NCI-H748 (cell line): ENCODE measurements around the gene TAPBP.
"Not testable (repeated sequence)": the region's sequence is repeated elsewhere in the genome, so short reads cannot be mapped to it uniquely, and the experiment has no call there.

Source experiments
- DNase-seq: peaks from one replicate; lab custom pipeline; 2025; ENCODE audit not compliant: unreplicated experiment; lab: John Stamatoyannopoulos, UW

The TAPBP gene

DNA sequence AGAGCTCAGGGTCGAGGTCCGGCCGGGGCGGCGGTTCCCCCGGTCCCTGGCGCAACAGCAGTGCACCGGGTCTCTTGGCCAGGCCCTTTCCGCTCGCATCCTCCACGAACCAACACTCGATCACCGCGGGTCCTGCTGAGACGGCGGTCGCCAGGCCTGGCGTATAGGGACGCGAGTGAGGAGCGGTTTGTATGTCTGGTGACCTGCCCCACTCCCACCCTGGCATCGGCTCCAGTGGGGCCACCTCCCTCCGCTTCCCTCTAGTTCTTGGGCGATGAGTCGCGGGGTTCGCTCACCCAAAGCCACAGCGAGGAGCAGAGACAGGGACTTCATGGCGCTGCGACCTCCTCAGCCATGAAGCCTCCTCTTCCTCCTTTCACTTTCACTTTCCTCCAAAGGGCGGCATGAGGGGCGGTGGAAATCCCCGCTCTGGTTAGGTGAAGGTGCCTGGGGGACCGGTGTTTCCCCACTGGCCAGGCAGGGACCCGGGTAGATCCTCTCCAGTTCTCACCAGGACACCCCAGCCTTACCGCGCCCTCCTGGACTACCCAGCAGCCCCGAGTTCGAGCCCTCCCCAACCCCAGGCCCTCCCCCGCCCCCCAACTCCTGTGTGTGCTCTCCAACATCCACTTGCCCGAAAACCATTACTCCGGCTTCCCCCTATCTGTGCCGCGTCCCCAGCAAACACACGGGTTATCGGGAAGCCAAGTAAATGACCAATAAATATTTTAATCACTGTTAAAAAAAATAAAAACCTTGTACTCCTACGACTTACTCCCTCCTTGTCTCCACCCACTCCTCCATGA, at the start of gene TAPBP:
Gene TAPBP, minus strand, starts transcription at position 370 of the 806 bp plus-strand sequence. Its CDS starts 37 bp downstream, at position 333.
- DNase-seq, result peak; percentile 78

DNA sequence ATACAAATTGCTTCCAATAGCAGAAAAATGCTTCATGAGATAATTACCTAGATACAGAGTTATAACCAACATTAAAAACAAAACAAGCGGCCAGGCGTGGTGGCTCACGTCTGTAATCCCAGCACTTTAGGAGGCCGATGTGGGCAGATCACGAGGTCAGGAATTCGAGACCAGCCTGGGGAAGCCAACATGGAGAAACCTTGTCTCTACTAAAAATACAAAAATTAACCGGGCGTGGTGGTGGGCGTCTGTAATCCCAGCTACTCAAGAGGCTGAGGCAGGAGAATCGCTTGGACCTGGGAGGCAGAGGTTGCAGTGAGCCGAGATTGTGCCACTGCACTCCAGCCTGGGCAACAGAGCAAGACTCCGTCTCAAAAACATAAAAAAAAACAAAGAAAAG, 49.6 kb upstream of the TAPBP start:
- not testable (repeated sequence) for DNase-seq

DNA sequence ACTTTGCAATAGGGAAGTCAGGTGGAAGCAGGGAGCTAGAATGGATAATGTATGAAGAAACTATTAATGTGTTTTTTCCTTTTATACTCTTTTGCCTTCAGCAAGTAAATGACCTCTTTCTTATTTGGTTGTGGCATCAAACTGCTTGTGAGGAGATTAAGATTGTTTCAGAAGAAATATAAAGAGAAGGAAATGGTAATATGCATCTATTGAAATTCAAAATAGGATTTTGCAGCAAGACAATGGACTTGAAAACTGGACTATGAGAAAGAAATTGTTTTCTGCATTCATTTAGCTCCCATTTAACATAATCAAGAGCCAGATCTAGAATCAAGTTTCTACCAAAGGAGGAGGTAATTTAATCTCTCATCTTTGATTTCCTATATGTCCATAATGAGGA, 45.5 kb upstream of the TAPBP start:
- no peak for DNase-seq

GRCh38 chr6:33357160-33357871, 43.4 kb upstream of the TAPBP start:
- DNase-seq, result not testable (repeated sequence)

DNA sequence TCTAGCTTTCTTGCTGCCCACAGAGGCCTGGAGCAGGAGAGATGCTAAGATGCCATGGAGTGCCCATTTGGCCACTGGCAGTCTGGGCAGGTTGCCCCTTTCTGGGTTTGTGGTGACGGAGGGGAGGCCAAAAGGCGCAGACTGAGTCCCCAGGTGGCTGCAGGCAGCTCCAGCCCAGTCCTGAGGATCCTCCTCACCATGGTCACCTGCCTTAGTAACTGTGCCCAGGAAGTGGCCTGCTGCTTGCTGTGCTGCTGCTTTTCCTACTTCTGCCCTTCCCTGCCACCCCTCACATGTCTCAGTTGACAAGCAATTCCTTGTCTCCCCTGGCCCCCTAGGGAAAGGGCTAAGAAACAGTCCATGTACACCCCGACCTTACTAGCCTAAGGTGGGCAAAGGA, 42.4 kb upstream of the TAPBP start:
- no peak for DNase-seq

GRCh38 chr6:33355860-33356259, 42.0 kb upstream of the TAPBP start:
- DNase-seq, result peak; percentile 18

DNA sequence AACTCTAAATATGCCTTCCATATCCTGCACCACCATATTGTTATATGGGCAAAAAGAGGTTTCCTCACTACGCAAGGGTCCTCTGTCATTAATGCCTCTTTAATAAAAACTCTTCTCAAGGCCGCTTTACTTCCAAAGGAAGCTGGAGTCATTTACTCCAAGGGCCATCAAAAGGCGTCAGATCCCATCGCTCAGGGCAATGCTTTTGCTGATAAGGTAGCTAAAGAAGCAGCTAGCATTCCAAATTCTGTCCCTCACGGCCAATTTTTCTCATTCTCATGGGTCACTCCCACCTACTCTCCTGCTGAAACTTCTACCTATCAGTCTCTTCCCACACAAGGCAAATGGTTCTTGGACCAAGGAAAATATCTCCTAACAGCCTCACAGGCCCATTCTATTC, 33.9 kb upstream of the TAPBP start:
- DNase-seq, result no peak

GRCh38 chr6:33346972-33347371, 33.1 kb upstream of the TAPBP start:
- not testable (repeated sequence) for DNase-seq

GRCh38 chr6:33344701-33345697, 31.1 kb upstream of the TAPBP start:
- peak; percentile 89 for DNase-seq

DNA sequence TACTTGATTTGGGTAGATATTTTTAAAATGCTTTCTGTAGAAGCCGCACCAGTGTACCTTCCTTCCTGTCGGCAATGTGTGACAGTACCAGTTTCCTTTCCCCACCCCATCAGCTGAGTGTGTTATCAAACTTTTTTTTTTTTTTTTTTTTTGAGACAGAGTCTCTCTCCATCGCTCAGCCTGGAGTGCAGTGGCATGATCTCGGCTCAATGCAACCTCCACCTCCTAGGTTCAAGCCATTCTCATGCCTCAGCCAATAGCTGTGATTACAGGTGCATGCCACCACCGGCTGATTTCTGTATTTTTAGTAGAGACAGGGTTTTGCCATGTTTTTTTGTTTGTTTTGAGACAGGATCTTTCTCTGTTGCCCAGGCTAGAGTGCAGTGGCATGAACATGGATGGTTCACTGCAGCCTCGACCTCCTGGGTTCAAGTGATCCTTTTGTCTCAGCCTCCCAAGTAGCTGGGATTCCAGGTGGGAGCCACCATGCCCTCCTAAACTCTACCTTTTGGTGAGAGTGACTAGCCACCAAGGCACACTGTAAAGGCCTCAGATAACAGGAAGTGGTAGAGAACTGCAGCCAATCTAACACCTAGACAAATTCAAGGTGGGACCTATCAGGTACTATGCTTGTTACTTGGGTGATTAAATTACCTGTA, 30.2 kb upstream of the TAPBP start:
- DNase-seq, result no peak

- DNase-seq, result not testable (repeated sequence)
Observed at GRCh38 chr6:33343606-33343952, 29.7 kb upstream of the TAPBP start.

DNA sequence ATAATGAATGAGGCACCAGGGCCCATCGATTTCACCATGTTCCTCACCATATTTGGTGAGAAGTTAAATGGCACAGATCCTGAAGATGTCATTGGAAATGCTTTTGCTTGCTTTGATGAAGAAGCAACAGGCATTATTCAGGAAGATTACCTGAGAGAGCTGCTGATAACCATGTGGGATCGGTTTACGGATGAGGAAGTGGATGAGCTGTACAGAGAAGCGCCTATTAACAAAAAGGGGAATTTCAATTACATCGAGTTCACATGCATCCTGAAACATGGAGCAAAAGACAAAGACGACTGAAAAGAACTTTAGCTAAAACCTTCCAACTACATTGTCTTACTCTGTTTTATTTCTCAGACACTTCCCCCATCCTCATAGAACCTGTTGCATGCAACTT, 25.3 kb upstream of the TAPBP start:
- no peak for DNase-seq

- DNase-seq, result no peak
Observed at GRCh38 chr6:33336495-33336894, 22.6 kb upstream of the TAPBP start.

DNA sequence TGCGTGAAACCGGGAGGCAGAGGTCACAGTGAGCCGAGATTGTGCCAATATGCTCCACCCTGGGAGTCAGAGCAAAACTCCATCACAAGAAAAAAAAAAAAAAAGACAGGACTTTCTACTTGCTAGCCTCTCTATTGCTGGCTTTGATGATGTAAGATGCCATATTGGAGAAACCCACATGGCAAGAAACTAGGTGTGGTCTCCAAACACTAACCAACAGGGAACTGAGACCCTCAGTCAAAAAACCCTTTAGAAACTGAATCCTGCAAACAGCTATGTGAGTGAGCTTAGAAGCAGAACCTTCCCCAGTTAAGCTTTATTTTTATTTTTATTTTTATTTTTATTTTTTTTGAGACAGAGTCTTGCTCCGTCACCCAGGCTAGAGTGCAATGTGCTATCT, 22.0 kb upstream of the TAPBP start:
- no peak for DNase-seq

DNA sequence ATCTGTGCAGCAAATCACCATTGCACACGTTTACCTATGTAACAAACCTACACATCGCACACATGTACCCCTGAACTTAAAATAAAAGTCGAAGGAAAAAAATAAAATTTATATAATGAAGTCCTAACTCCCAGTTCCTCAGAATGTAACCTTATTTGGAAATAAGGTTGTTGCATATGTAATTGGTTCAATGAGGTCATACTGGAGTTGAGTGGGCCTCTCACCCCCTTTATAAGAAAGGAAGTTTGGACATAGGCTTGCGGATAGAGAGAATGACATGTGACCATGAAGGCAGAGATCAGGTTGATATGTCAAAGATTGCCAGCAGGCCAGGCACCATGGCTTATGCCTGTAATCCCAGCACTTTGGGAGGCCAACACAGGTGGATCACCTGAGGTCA, 19.8 kb upstream of the TAPBP start:
- no peak for DNase-seq

- no peak for DNase-seq
Observed at GRCh38 chr6:33330736-33331135, 16.9 kb upstream of the TAPBP start.

GRCh38 chr6:33329058-33329457, 15.2 kb upstream of the TAPBP start:
- DNase-seq, result no peak

DNA sequence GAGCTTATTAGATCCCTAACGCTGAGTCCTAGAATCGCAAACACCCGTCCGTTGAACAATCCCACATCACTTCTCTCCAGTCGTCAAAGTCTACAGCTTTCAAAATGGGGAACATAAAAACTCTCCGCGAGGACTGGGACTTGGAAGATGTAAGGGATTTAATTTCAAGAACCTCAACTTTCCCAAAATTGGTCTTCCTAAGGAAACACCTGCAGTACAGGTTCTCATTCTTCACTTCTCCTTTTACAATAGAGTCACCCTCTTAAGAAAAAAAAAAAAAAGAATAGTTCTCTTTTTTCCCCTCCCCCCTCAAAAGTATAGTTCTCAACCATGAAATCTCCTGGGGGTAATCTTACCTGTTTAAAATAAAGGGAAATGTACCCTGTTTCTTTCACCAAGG, 10.2 kb upstream of the TAPBP start:
- DNase-seq, result peak; percentile 69

GRCh38 chr6:33323623-33323948, 9.7 kb upstream of the TAPBP start:
- DNase-seq, result peak; percentile 95

DNA sequence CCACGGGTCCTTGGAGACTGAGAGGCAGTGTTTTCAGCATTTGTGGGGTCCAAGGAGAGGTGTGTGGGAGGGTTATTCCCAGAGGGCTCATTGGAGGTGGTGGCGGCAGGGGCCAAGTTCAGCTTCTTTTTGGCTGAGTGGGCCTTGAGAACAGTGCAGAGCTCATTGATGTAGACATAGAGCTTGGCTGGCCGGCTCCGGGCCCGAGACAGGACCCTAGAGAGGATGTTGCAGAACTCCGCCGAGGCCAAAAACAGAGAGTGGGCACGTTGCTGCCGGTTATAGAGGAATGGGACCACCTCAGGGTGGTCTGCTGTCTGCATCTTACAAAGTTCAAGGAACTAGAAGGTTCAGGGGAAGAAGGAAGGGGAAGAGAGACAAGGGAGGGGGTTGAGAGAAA, 7.3 kb upstream of the TAPBP start:
- no peak for DNase-seq
